WI38 (cell line): Measurements from ENCODE around the gene AKNA.

Experiments
- H3K4me3 ChIP-seq: 2 replicates; pipeline ENCODE4 v1.5.1; 2011; ENCODE audit warnings: low read depth, mild to moderate bottlenecking, control low read depth, low read length
- CTCF ChIP-seq: IDR thresholded peaks from 2 replicates; pipeline ENCODE4 v1.5.1; 2012; ENCODE audit warnings: low read depth, mild to moderate bottlenecking, control low read depth, low read length

Gene AKNA

GRCh38 chr9:114374936-114375335, 12.8 kb downstream of the AKNA start:
- TF ChIP-seq CTCF, result no peak
- no peak overlapping the region for H3K4me3 ChIP-seq

GRCh38 chr9:114373960-114374730, 13.6 kb downstream of the AKNA start:
- no peak for TF ChIP-seq CTCF
- no peak overlapping the region for H3K4me3 ChIP-seq

- no peak for TF ChIP-seq CTCF
- no peak overlapping the region for H3K4me3 ChIP-seq
Measured at GRCh38 chr9:114372921-114373448, 14.8 kb downstream of the AKNA start.

- no peak for TF ChIP-seq CTCF
- no peak overlapping the region for H3K4me3 ChIP-seq
Measured at GRCh38 chr9:114371973-114372917, 15.5 kb downstream of the AKNA start.

- no peak overlapping the region for H3K4me3 ChIP-seq
Measured at GRCh38 chr9:114371343-114371944, 16.3 kb downstream of the AKNA start.

GRCh38 chr9:114370968-114371320, 16.8 kb downstream of the AKNA start:
- no peak for TF ChIP-seq CTCF
- H3K4me3 ChIP-seq, result no peak overlapping the region

More at GRCh38 chr9:114371343-114371944, 16.3 kb downstream of the AKNA start:
- TF ChIP-seq CTCF, result no peak
